HepG2 (cell line): ENCODE data around the gene MYO19. TPM values are rescaled to one million over a fixed set of nuclear protein-coding genes. Genes with fewer than 3 reads are reported as not detected.

Experiments used
- ISL2 ChIP-seq: sonication (generic); formaldehyde crosslinking; IDR thresholded peaks from 2 replicates; pipeline ENCODE4 v1.5.0; 2020; ENCODE audit warnings: missing genetic modification reagents
- MTA1 ChIP-seq: sonication (generic); formaldehyde crosslinking; IDR thresholded peaks from 2 replicates; pipeline ENCODE4 v1.4.0; 2020; ENCODE audit warnings: missing genetic modification reagents, mild to moderate bottlenecking, borderline replicate concordance
- ONECUT2 ChIP-seq: sonication (generic); formaldehyde crosslinking; IDR thresholded peaks from 2 replicates; pipeline ENCODE4 v1.4.0; 2020; ENCODE audit warnings: missing genetic modification reagents
- RXRA ChIP-seq: sonication (generic); formaldehyde crosslinking; IDR thresholded peaks from 2 replicates; pipeline ENCODE4 v1.5.1; 2020; ENCODE audit warnings: missing genetic modification reagents
- SIN3A ChIP-seq: IDR thresholded peaks from 2 replicates; pipeline ENCODE4 v1.6.1; 2011; ENCODE audit warnings: low read depth, mild to moderate bottlenecking, control low read depth, low read length, borderline replicate concordance
- ZBTB38 ChIP-seq: sonication (generic); formaldehyde crosslinking; IDR thresholded peaks from 2 replicates; pipeline ENCODE4 v1.5.1; 2020; ENCODE audit warnings: mild to moderate bottlenecking, missing genetic modification reagents
- ZNF274 ChIP-seq: sonication (generic); formaldehyde crosslinking; IDR thresholded peaks from 2 replicates; pipeline ENCODE4 v1.5.1; 2020; ENCODE audit warnings: mild to moderate bottlenecking, missing genetic modification reagents
- ZNF431 ChIP-seq: sonication (generic); formaldehyde crosslinking; IDR thresholded peaks from 2 replicates; pipeline ENCODE4 v1.9.0; 2022; ENCODE audit warnings: missing genetic modification reagents, low read depth, mild to moderate bottlenecking, borderline replicate concordance
- ZNF550 ChIP-seq: sonication (generic); formaldehyde crosslinking; IDR thresholded peaks from 2 replicates; pipeline ENCODE4 v1.4.0; 2020; ENCODE audit warnings: mild to moderate bottlenecking, missing genetic modification reagents, borderline replicate concordance
- ZNF761 ChIP-seq: sonication (generic); formaldehyde crosslinking; conservative IDR thresholded peaks from 2 replicates; pipeline ENCODE4 v1.4.0; 2020; ENCODE audit warnings: mild to moderate bottlenecking, missing genetic modification reagents
- ZNF83 ChIP-seq: sonication (generic); formaldehyde crosslinking; IDR thresholded peaks from 2 replicates; pipeline ENCODE4 v1.4.0; 2020; ENCODE audit warnings: missing genetic modification reagents, mild to moderate bottlenecking, borderline replicate concordance
- polyA plus RNA-seq, 8 experiments: library from polyadenylated mRNA; depleted of rRNA in 3 of 8; stranded (reverse) in 7 of 8; unstranded in 1 of 8; fragments of >200 nt; fragmentation: Illumina TruSeq in 4 of 8; extraction: Trizol in 4 of 8; gene quantifications; 2 replicates each; pipeline versions ENCODE4 v1.2.1 to v1.2.3, GENCODE V29; 2011 to 2016; ENCODE audit warnings: low read depth in 4 of 8, missing spikeins in 1 of 8, mixed read lengths in 1 of 8; ENCODE audit not compliant: insufficient read depth in 1 of 8
- total RNA-seq, 5 experiments: library from RNA; depleted of rRNA; stranded (reverse); fragments of >200 nt; fragmentation: Illumina TruSeq; extraction: Trizol; gene quantifications; 2 replicates each; pipeline ENCODE4 v1.2.3, GENCODE V29; 2016; ENCODE audit warnings: low read depth in 1 of 5
- TF ChIP-seq, protein P1 (sequence below): sonication (generic); formaldehyde crosslinking; IDR thresholded peaks from 2 replicates; pipeline ENCODE4 v1.4.0; 2020; ENCODE audit warnings: mild to moderate bottlenecking, missing genetic modification reagents, borderline replicate concordance
- TF ChIP-seq, protein P2 (sequence below): IDR thresholded peaks from 2 replicates; pipeline ENCODE4 v1.6.1; 2018; ENCODE audit warnings: missing genetic modification reagents, mild to moderate bottlenecking, missing compliant biosample characterization
- TF ChIP-seq, protein P3 (sequence below): sonication (generic); formaldehyde crosslinking; IDR thresholded peaks from 2 replicates; pipeline ENCODE4 v1.8.1; 2023; ENCODE audit warnings: mild to moderate bottlenecking, missing genetic modification reagents
- TF ChIP-seq, protein P4 (sequence below): sonication (generic); formaldehyde crosslinking; IDR thresholded peaks from 2 replicates; pipeline ENCODE4 v1.8.1; 2023; ENCODE audit warnings: mild to moderate bottlenecking, moderate library complexity, missing genetic modification reagents
- TF ChIP-seq, protein P5 (sequence below): sonication (generic); formaldehyde crosslinking; IDR thresholded peaks from 2 replicates; pipeline ENCODE4 v1.5.0; 2020; ENCODE audit warnings: missing genetic modification reagents
- TF ChIP-seq, protein P6 (sequence below): conservative IDR thresholded peaks from 2 replicates; pipeline ENCODE4 v1.6.1; 2018; ENCODE audit warnings: missing genetic modification reagents
- TF ChIP-seq, protein P7 (sequence below): sonication (generic); formaldehyde crosslinking; conservative IDR thresholded peaks from 2 replicates; pipeline ENCODE4 v1.8.1; 2023; ENCODE audit warnings: missing genetic modification reagents

The MYO19 gene
- total and polyA plus RNA-seq, 2 of the 13 experiments (the other 11 are each of a cell fraction or from before 2014, with no cell fraction given): 75.7 to 82.3 TPM

DNA sequence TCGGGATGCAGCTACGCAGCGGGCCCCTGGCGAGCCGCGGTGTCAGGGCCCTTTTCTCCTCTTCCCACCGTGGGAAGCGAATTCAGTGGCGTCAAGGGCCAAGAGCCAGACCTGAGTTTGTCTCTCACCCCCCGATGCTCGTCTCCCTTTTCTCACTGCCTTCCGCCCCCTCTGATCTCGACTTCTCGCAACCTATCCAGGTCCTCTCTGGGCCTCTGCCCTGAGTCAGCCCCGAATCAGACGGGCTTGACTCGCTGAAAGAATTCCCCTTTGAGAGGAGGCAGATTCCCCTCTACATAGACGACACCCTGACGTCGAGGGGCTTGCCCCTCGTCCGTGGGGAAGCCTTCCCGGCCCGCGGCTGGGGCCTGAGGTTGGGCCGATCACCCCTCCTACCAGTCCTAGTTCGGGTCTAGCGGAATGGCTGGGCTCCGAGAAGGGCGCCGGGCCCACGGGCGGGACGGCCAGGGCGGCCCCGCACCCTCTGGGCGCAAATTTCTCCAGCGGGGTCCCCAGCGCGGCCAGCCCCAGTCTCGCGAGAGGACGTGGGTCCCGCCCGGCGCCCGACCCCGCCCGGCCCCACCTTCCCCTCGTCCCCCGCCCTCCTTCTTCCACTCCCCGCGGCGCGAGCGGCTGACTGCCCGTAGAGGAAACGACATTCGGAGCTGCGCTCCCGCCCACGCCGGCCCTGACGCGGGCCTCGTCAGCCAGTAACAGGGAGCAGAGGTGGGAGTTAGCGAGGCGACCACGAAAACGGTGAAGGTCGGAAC lies 9.8 kb upstream of the MYO19 start, which contains the start of gene GGNBP2 (continued):
- peak; percentile 36; the same call in 1 of the 2 replicates for TF ChIP-seq ISL2 (CRISPR knock-in tag)
- TF ChIP-seq, protein P1, sequence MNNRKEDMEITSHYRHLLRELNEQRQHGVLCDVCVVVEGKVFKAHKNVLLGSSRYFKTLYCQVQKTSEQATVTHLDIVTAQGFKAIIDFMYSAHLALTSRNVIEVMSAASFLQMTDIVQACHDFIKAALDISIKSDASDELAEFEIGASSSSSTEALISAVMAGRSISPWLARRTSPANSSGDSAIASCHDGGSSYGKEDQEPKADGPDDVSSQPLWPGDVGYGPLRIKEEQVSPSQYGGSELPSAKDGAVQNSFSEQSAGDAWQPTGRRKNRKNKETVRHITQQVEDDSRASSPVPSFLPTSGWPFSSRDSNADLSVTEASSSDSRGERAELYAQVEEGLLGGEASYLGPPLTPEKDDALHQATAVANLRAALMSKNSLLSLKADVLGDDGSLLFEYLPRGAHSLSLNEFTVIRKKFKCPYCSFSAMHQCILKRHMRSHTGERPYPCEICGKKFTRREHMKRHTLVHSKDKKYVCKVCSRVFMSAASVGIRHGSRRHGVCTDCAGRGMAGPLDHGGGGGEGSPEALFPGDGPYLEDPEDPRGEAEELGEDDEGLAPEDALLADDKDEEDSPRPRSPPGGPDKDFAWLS (CRISPR knock-in tag): no peak
- TF ChIP-seq, protein P2, sequence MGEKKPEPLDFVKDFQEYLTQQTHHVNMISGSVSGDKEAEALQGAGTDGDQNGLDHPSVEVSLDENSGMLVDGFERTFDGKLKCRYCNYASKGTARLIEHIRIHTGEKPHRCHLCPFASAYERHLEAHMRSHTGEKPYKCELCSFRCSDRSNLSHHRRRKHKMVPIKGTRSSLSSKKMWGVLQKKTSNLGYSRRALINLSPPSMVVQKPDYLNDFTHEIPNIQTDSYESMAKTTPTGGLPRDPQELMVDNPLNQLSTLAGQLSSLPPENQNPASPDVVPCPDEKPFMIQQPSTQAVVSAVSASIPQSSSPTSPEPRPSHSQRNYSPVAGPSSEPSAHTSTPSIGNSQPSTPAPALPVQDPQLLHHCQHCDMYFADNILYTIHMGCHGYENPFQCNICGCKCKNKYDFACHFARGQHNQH (CRISPR knock-in tag): peak; percentile 75; the same call in 1 of the 2 replicates
- TF ChIP-seq ZBTB38 (CRISPR knock-in tag): no peak; the same call in 1 of the 2 replicates
- TF ChIP-seq RXRA: peak; percentile 29; the same call in 1 of the 2 replicates
- TF ChIP-seq, protein P3, sequence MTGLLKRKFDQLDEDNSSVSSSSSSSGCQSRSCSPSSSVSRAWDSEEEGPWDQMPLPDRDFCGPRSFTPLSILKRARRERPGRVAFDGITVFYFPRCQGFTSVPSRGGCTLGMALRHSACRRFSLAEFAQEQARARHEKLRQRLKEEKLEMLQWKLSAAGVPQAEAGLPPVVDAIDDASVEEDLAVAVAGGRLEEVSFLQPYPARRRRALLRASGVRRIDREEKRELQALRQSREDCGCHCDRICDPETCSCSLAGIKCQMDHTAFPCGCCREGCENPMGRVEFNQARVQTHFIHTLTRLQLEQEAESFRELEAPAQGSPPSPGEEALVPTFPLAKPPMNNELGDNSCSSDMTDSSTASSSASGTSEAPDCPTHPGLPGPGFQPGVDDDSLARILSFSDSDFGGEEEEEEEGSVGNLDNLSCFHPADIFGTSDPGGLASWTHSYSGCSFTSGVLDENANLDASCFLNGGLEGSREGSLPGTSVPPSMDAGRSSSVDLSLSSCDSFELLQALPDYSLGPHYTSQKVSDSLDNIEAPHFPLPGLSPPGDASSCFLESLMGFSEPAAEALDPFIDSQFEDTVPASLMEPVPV (CRISPR knock-in tag): no peak
- TF ChIP-seq, protein P4, sequence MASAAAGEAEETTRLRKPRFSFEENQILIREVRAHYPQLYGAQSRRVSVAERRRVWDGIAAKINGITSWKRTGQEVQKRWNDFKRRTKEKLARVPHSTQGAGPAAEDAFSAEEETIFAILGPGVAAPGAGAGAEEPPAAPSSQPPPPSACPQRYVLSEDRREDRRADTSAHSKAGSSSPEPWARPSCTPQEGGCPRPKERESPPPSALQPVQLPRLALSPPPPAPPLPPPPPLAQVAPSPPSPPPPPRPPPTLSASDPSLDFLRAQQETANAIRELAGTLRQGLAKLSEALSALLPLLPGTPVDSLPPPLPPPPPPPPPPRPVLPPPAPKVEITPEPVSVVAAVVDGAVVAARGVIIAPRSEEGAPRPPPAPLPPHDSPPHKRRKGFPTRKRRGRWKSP (CRISPR knock-in tag): peak; percentile 79
- TF ChIP-seq ONECUT2 (CRISPR knock-in tag): no peak
- TF ChIP-seq ZNF550 (CRISPR knock-in tag): 0 out of 2 replicates have a peak, but pooled peaks have one; percentile 76
- 0 out of 2 replicates have a peak, but pooled peaks have one; percentile 9 for TF ChIP-seq ZNF761
- TF ChIP-seq ZNF274: peak; percentile 60; the same call in 1 of the 2 replicates
- TF ChIP-seq, protein P5, sequence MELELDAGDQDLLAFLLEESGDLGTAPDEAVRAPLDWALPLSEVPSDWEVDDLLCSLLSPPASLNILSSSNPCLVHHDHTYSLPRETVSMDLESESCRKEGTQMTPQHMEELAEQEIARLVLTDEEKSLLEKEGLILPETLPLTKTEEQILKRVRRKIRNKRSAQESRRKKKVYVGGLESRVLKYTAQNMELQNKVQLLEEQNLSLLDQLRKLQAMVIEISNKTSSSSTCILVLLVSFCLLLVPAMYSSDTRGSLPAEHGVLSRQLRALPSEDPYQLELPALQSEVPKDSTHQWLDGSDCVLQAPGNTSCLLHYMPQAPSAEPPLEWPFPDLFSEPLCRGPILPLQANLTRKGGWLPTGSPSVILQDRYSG (CRISPR knock-in tag): no peak
- TF ChIP-seq, protein P6, sequence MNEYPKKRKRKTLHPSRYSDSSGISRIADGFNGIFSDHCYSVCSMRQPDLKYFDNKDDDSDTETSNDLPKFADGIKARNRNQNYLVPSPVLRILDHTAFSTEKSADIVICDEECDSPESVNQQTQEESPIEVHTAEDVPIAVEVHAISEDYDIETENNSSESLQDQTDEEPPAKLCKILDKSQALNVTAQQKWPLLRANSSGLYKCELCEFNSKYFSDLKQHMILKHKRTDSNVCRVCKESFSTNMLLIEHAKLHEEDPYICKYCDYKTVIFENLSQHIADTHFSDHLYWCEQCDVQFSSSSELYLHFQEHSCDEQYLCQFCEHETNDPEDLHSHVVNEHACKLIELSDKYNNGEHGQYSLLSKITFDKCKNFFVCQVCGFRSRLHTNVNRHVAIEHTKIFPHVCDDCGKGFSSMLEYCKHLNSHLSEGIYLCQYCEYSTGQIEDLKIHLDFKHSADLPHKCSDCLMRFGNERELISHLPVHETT (CRISPR knock-in tag): peak; percentile 41; the same call in 1 of the 2 replicates
- TF ChIP-seq SIN3A: peak; percentile 46; the same call in 1 of the 2 replicates
- TF ChIP-seq MTA1 (CRISPR knock-in tag): no peak; the same call in 1 of the 2 replicates
- TF ChIP-seq ZNF431 (CRISPR knock-in tag): 0 out of 2 replicates have a peak, but pooled peaks have one; percentile 5
- TF ChIP-seq ZNF83: 0 out of 2 replicates have a peak, but pooled peaks have one; percentile 58
- TF ChIP-seq, protein P7, sequence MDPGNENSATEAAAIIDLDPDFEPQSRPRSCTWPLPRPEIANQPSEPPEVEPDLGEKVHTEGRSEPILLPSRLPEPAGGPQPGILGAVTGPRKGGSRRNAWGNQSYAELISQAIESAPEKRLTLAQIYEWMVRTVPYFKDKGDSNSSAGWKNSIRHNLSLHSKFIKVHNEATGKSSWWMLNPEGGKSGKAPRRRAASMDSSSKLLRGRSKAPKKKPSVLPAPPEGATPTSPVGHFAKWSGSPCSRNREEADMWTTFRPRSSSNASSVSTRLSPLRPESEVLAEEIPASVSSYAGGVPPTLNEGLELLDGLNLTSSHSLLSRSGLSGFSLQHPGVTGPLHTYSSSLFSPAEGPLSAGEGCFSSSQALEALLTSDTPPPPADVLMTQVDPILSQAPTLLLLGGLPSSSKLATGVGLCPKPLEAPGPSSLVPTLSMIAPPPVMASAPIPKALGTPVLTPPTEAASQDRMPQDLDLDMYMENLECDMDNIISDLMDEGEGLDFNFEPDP: no peak
